ENCODE data around the gene TSR1. TPM values are rescaled to one million over a fixed set of nuclear protein-coding genes. Genes with fewer than 3 reads are reported as not detected.

Gene TSR1
- total and polyA plus RNA-seq, 9 of the 15 experiments (the other 6 are each of a cell fraction or from before 2014, with no cell fraction given) = 16.4 to 87.5 (median 55.2) TPM

- TF ChIP-seq, protein P1, sequence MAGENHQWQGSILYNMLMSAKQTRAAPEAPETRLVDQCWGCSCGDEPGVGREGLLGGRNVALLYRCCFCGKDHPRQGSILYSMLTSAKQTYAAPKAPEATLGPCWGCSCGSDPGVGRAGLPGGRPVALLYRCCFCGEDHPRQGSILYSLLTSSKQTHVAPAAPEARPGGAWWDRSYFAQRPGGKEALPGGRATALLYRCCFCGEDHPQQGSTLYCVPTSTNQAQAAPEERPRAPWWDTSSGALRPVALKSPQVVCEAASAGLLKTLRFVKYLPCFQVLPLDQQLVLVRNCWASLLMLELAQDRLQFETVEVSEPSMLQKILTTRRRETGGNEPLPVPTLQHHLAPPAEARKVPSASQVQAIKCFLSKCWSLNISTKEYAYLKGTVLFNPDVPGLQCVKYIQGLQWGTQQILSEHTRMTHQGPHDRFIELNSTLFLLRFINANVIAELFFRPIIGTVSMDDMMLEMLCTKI (IDR thresholded peaks at IDR 0.05; ENCODE audit: partially characterized antibody) = no peak
- TF ChIP-seq ZFP91 (CRISPR knock-in tag; IDR thresholded peaks at IDR 0.05) = no peak
- TF ChIP-seq ATF1 (CRISPR knock-in tag; IDR thresholded peaks at IDR 0.05) = no peak
- TF ChIP-seq ATF1 (tag; IDR thresholded peaks at IDR 0.05) = no peak
Observed at GRCh38 chr17:2321399-2321798, 14.9 kb downstream of the TSR1 start (continued).

DNA sequence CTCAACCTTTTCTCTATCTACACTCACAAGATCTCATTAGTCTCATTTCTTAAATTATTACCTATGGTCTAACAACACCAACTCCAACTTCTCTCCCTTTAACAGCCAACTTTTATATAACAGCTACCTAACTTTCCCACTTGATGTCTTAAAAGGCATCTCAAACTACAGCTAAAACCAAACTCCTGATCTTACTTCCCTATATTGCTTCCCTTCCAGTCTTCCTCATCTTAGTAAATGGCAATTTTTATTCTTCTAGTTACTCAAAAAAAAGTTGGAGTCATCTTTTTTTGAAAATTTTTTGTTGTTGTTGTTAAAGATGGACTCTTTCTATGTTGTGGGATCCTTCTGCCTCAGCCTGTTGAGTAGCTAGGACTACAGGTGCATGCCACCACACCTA lies 17.2 kb downstream of the TSR1 start:
- POLR2A ChIA-PET = interaction anchor here (0.8 to 2.2 kb wide), 5 partner anchors 8 to 14 kb away, joined by 4 to 7 read pairs (median 4); no protein-coding TSS in a partner anchor
- Histone ChIP-seq H3K9me3 (replicated peaks; ENCODE audit: control insufficient read depth, insufficient read depth, low read depth, low read length) (no peaks in the 10 kb centered on the region), H3K9ac (ENCODE audit: insufficient read depth in 1 of 2, low read depth in 2 of 2, low read length in 2 of 2) (no peak overlapping the region), H3K4me2 (ENCODE audit: insufficient read depth, low read length) (no peak overlapping the region), H3K4me1 (replicated peaks in 1 of 2; ENCODE audit: control insufficient read depth in 2 of 2, insufficient read depth in 2 of 2, low read length in 2 of 2) (peaks cover 0 to 7% of the 10 kb centered on the region in 2 experiments; a peak in 3 of 5 replicates), H3K27ac (ENCODE audit: extremely low read depth, low read depth, low read length) (no peak overlapping the region), H4K20me1 (replicated peaks; ENCODE audit: control insufficient read depth, insufficient read depth, low read length) (no peaks in the 10 kb centered on the region), H3K36me3 (ENCODE audit: control insufficient read depth, insufficient read depth, low read length) (peaks cover 15% of the 10 kb centered on the region), H3K79me2 (ENCODE audit: control insufficient read depth, insufficient read depth, low read length) (no peaks in the 10 kb centered on the region), H3K4me3 (no peak overlapping the region), H3K27me3 (ENCODE audit: control insufficient read depth in 2 of 2, insufficient read depth in 2 of 2, low read length in 2 of 2) (no peaks in the 10 kb centered on the region), H2AFZ (ENCODE audit: low read depth, low read length) (no peak overlapping the region), H3K9me1 (ENCODE audit: control insufficient read depth, insufficient read depth, low read length) (no peaks in the 10 kb centered on the region)
- CTCF ChIA-PET (ENCODE audit: low intra/inter-chr PET ratio) = no interaction called here
- in situ Hi-C loops (cut with MboI) = no loop called here
- no peak for FAIRE-seq
- intact Hi-C loops (cut with micrococcal nuclease) = no loop called here
- ATAC-seq = no peak
- no TSS peak for BruUV-seq (replicated peaks)
- DNase-seq (ENCODE audit: extremely low read depth in 1 of 4, low spot score in 3 of 4) = no peak
- TF ChIP-seq ZNF778 (CRISPR knock-in tag; IDR thresholded peaks at IDR 0.05) (no peak), FUS (optimal IDR thresholded peaks at IDR 0.05; ENCODE audit: low read depth, low read length) (no peak), XRCC5 (IDR thresholded peaks at IDR 0.05; ENCODE audit: low read depth, low read length) (no peak), ZNF124 (CRISPR knock-in tag; IDR thresholded peaks at IDR 0.05) (no peak), HDAC3 (IDR thresholded peaks at IDR 0.05; ENCODE audit: borderline replicate concordance, partially characterized antibody) (no peak), KLF10 (CRISPR knock-in tag; IDR thresholded peaks at IDR 0.05) (no peak), SMARCB1 (IDR thresholded peaks at IDR 0.05; ENCODE audit: insufficient read length, low read depth) (no peak), PCBP1 (IDR thresholded peaks at IDR 0.05; ENCODE audit: low read depth, low read length, poor library complexity, severe bottlenecking) (no peak), ZNF445 (CRISPR knock-in tag; IDR thresholded peaks at IDR 0.05; ENCODE audit: low read depth) (no peak), E2F6 (IDR thresholded peaks at IDR 0.05; ENCODE audit: borderline replicate concordance in 1 of 2, extremely low read depth in 1 of 2, insufficient read depth in 1 of 2, insufficient read length in 1 of 2, low read depth in 1 of 2, low read length in 1 of 2, poor library complexity in 1 of 2, severe bottlenecking in 1 of 2) (no peak), FOXJ2 (tag; IDR thresholded peaks at IDR 0.05) (no peak), CTCF (IDR thresholded peaks at IDR 0.05 in 2 of 3, conservative IDR thresholded peaks at IDR 0.05 in 1 of 3; ENCODE audit: insufficient read depth in 2 of 3, low read depth in 1 of 3, low read length in 3 of 3) (no peak), NR1H2 (CRISPR knock-in tag; IDR thresholded peaks at IDR 0.05) (no peak)
